Cardiac muscle cell (in vitro differentiated cells and primary cell): Measurements from ENCODE around the gene CUEDC1. TPM values are rescaled to one million over a fixed set of nuclear protein-coding genes. Genes with fewer than 3 reads are reported as not detected.
"Not testable (repeated sequence)": the region's sequence is repeated elsewhere in the genome, so short reads cannot be mapped to it uniquely, and the experiment has no call there.

Experiments
- DNase-seq, 2 donors: peaks; one replicate each; pipeline versions ENCODE4 v3.0.0 to v3.0.0-alpha.2; 2010 to 2017; ENCODE audit warnings: low read depth in 1 of 2, low spot score in 1 of 2
- H3K27ac ChIP-seq: fragments of 200-600 bp; sonication (generic); 2 replicates; pipeline ENCODE4 v1.5.1; 2016
- H3K27me3 ChIP-seq: fragments of 200-600 bp; sonication (generic); 2 replicates; pipeline ENCODE4 v1.6.0; 2016; ENCODE audit warnings: control low read depth
- H3K36me3 ChIP-seq: fragments of 200-600 bp; sonication (generic); 2 replicates; pipeline ENCODE4 v1.5.1; 2016; ENCODE audit warnings: control low read depth
- H3K4me1 ChIP-seq: fragments of 200-600 bp; sonication (generic); 2 replicates; pipeline ENCODE4 v1.8.1; 2017; ENCODE audit warnings: low read depth, mild to moderate bottlenecking, mixed run types
- H3K4me3 ChIP-seq: fragments of 200-600 bp; sonication (generic); 2 replicates; pipeline ENCODE4 v1.5.1; 2016; ENCODE audit warnings: mild to moderate bottlenecking
- H3K9me3 ChIP-seq: fragments of 200-600 bp; sonication (generic); 2 replicates; pipeline ENCODE4 v1.5.1; 2017; ENCODE audit warnings: low read depth, mild to moderate bottlenecking, control low read depth
- CTCF ChIP-seq: IDR thresholded peaks from 2 replicates; pipeline ENCODE4 v1.5.1; 2012; ENCODE audit warnings: low read depth, mild to moderate bottlenecking, low read length
- polyA plus RNA-seq: library from polyadenylated mRNA; unstranded; fragments of >200 nt; fragmentation: Nextera tagmentation; extraction: Ambion mirVana; gene quantifications from 2 replicates; pipeline ENCODE4 v1.2.1, GENCODE V29; 2016
- total RNA-seq: library from RNA; depleted of rRNA; stranded (reverse); fragments of >200 nt; gene quantifications from 2 replicates; pipeline ENCODE4 v1.2.3, GENCODE V29; 2016

Gene CUEDC1
- total and polyA plus RNA-seq, 2 experiments from 2014 or later = 10.9 to 18.3 TPM

- Histone ChIP-seq H3K4me1 (peaks cover 34% of the 10 kb centered on the region), H3K4me3 (no peak overlapping the region), H3K27me3 (no peaks in the 10 kb centered on the region), H3K36me3 (peaks cover 20% of the 10 kb centered on the region), H3K27ac (no peak overlapping the region), H3K9me3 (no peaks in the 10 kb centered on the region)
- no peak for DNase-seq
- no peak for TF ChIP-seq CTCF
Observed at GRCh38 chr17:57982452-57983170, 27.4 kb upstream of the CUEDC1 start.

- peaks cover 37% of the 10 kb centered on the region for H3K36me3 ChIP-seq
- no peak for TF ChIP-seq CTCF
- H3K4me1 ChIP-seq = peaks cover 23% of the 10 kb centered on the region
- no peak overlapping the region for H3K4me3 ChIP-seq
- no peak overlapping the region for H3K27ac ChIP-seq
- no peak for DNase-seq
- no peaks in the 10 kb centered on the region for H3K27me3 ChIP-seq
- H3K9me3 ChIP-seq = no peaks in the 10 kb centered on the region
Observed at GRCh38 chr17:57980522-57980921, 25.3 kb upstream of the CUEDC1 start.

GRCh38 chr17:57979076-57979475 is 23.9 kb upstream of the CUEDC1 start:
- Histone ChIP-seq H3K27me3 (no peaks in the 10 kb centered on the region), H3K27ac (no peak overlapping the region), H3K9me3 (no peaks in the 10 kb centered on the region), H3K4me3 (no peak overlapping the region), H3K4me1 (peaks cover 14% of the 10 kb centered on the region), H3K36me3 (peaks cover 50% of the 10 kb centered on the region)
- TF ChIP-seq CTCF = no peak
- no peak for DNase-seq

GRCh38 chr17:57976594-57976993 is 21.4 kb upstream of the CUEDC1 start:
- no peaks in the 10 kb centered on the region for H3K9me3 ChIP-seq
- no peaks in the 10 kb centered on the region for H3K27me3 ChIP-seq
- H3K27ac ChIP-seq = no peak overlapping the region
- TF ChIP-seq CTCF = no peak
- DNase-seq = no peak
- H3K4me1 ChIP-seq = peaks cover 1% of the 10 kb centered on the region
- peaks cover 67% of the 10 kb centered on the region for H3K36me3 ChIP-seq
- no peak overlapping the region for H3K4me3 ChIP-seq

DNA sequence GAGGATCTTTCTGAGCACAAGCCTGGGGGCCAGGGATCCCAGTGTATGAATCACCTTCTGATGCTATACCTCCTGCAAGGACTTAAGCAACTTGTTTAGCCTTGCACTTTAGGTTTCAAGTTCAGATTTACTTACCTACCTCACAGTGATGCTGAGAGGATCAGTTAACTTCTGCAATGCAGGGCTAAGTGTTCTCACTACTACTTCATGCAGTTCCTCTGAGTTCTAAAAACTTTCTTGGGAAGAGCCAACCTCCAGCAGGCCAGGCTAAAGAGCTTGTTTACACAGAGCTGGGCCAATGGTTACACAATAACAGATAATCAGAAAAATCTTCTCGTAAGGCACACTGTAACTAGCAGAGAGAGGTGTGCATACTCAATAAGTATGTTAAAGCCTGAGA is 19.8 kb upstream of the CUEDC1 start:
- no peak for TF ChIP-seq CTCF
- H3K27ac ChIP-seq = no peak overlapping the region
- H3K4me3 ChIP-seq = no peak overlapping the region
- no peaks in the 10 kb centered on the region for H3K9me3 ChIP-seq
- H3K36me3 ChIP-seq = peaks cover 63% of the 10 kb centered on the region
- H3K4me1 ChIP-seq = no peaks in the 10 kb centered on the region
- DNase-seq = peak in 1 of 2 donors; percentile 46
- no peaks in the 10 kb centered on the region for H3K27me3 ChIP-seq

DNA sequence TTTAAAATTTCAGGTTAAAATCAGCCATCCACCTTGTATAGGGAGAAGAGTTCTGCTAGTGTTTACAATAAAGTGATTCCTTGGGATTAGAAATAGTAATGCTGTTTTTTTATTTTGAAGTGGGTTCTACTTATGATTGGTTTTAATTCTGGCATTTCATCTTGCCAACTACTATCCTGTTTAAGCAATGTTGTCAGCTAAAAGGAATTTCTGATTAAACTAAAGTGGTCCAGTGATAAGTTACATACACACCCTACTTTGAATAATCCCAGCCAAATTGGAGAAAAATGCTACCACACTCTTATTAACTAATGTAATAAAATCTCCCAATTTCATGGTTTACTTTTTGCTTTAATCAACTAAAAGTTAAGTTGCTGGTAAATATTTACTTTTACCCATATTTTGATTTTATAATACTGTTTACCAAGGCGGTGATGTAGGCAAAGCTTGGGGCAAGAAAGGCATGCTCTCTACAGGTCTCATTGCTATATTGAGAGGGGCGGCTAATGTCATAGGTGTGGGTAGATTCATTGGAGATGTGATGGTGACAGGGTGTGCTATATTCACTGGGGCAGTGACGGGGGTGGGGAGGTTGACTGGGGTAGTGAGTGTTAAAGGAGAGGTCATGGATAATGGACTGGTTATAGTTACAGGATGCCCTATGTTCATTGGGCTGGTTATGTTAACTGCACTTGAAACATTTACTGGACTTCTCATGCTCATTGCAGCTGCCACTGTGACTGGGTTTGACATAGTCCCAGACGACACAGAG is 19.0 kb upstream of the CUEDC1 start:
- H3K9me3 ChIP-seq, H3K27ac ChIP-seq, H3K4me3 ChIP-seq, DNase-seq, H3K27me3 ChIP-seq, H3K4me1 ChIP-seq: not testable (repeated sequence)
- peaks cover 60% of the 10 kb centered on the region for H3K36me3 ChIP-seq
